ENCODE results near the gene HNRNPA0. TPM values are rescaled to one million over a fixed set of nuclear protein-coding genes. Genes with fewer than 3 reads are reported as not detected.

The HNRNPA0 gene
- polyA plus RNA-seq, 3 donors, result 8.3 to 15.5 (median 10.8) TPM

GRCh38 chr5:137696481-137696880 is 57.7 kb downstream of the HNRNPA0 start:
- TF ChIP-seq CTCF (IDR thresholded peaks at IDR 0.05), result no peak
- Histone ChIP-seq H2AFZ (ENCODE audit: insufficient read depth, low read depth, low read length, poor library complexity, severe bottlenecking) (no peak overlapping the region), H3K9me3 (replicated peaks in 1 of 2; ENCODE audit: control insufficient read depth in 1 of 2, insufficient read depth in 1 of 2, low read length in 2 of 2) (no peaks in the 10 kb centered on the region), H3K4me1 (ENCODE audit: control insufficient read depth in 1 of 2, insufficient read depth in 2 of 2, low read length in 2 of 2) (peaks cover 0 to 6% of the 10 kb centered on the region in 2 donors), H3K27me3 (ENCODE audit: control insufficient read depth in 2 of 2, insufficient read depth in 2 of 2, low read length in 2 of 2) (no peaks in the 10 kb centered on the region), H3K4me2 (replicated peaks; ENCODE audit: extremely low read depth, low read length, poor library complexity, severe bottlenecking) (no peak overlapping the region), H3K36me3 (replicated peaks in 1 of 2; ENCODE audit: control insufficient read depth in 1 of 2, insufficient read depth in 2 of 2, low read length in 2 of 2) (no peaks in the 10 kb centered on the region), H3K9ac (ENCODE audit: insufficient read depth, low read length, poor library complexity, severe bottlenecking) (no peak overlapping the region), H3K27ac (ENCODE audit: low read depth in 1 of 2, low read length in 2 of 2) (no peak overlapping the region), H3K4me3 (replicated peaks in 1 of 3; ENCODE audit: low read depth in 2 of 3, low read length in 3 of 3) (no peak overlapping the region), H4K20me1 (ENCODE audit: insufficient read depth, low read length) (no peaks in the 10 kb centered on the region), H3K79me2 (ENCODE audit: insufficient read depth, low read length) (no peaks in the 10 kb centered on the region)
- H3K4me1 Mint-ChIP-seq, result peaks cover 13% of the 10 kb centered on the region
- intact Hi-C loops (cut with micrococcal nuclease), result no loop called here
- no peaks in the 10 kb centered on the region for H3K9me3 Mint-ChIP-seq
- no CpG with 5 or more reads among the region's 1 CpG for WGBS (ENCODE audit: insufficient coverage)
- peaks cover 0 to 5% (median 4%) of the 10 kb centered on the region in 3 donors for H3K27me3 Mint-ChIP-seq (ENCODE audit: low read depth in 3 of 3)
- H3K27ac Mint-ChIP-seq, result no peak overlapping the region
- DNase-seq, result no peak
- no peak overlapping the region for H3K4me3 Mint-ChIP-seq
- H3K36me3 Mint-ChIP-seq, result no peaks in the 10 kb centered on the region

GRCh38 chr5:137695651-137696428 is 58.3 kb downstream of the HNRNPA0 start:
- H4K20me1 ChIP-seq (ENCODE audit: insufficient read depth, low read length), result no peaks in the 10 kb centered on the region
- H3K27me3 ChIP-seq (ENCODE audit: control insufficient read depth in 2 of 2, insufficient read depth in 2 of 2, low read length in 2 of 2), result no peaks in the 10 kb centered on the region
- H3K4me2 ChIP-seq (replicated peaks; ENCODE audit: extremely low read depth, low read length, poor library complexity, severe bottlenecking), result no peak overlapping the region
- H3K9ac ChIP-seq (ENCODE audit: insufficient read depth, low read length, poor library complexity, severe bottlenecking), result no peak overlapping the region
- intact Hi-C loops (cut with micrococcal nuclease), result no loop called here
- no peak overlapping the region for H3K27ac ChIP-seq (ENCODE audit: low read depth in 1 of 2, low read length in 2 of 2)
- peak; percentile 1 to 15 (median 12) for DNase-seq
- peaks cover 13% of the 10 kb centered on the region for H3K4me1 Mint-ChIP-seq
- H3K9me3 ChIP-seq (replicated peaks in 1 of 2; ENCODE audit: control insufficient read depth in 1 of 2, insufficient read depth in 1 of 2, low read length in 2 of 2), result no peaks in the 10 kb centered on the region
- H3K36me3 ChIP-seq (replicated peaks in 1 of 2; ENCODE audit: control insufficient read depth in 1 of 2, insufficient read depth in 2 of 2, low read length in 2 of 2), result no peaks in the 10 kb centered on the region
- no peaks in the 10 kb centered on the region for H3K9me3 Mint-ChIP-seq
- TF ChIP-seq CTCF (IDR thresholded peaks at IDR 0.05), result no peak
- H3K79me2 ChIP-seq (ENCODE audit: insufficient read depth, low read length), result no peaks in the 10 kb centered on the region
- H3K4me1 ChIP-seq (ENCODE audit: control insufficient read depth in 1 of 2, insufficient read depth in 2 of 2, low read length in 2 of 2), result peaks cover 0 to 6% of the 10 kb centered on the region in 2 donors
- no peak overlapping the region for H3K4me3 Mint-ChIP-seq
- H3K27me3 Mint-ChIP-seq (ENCODE audit: low read depth in 3 of 3), result peaks cover 0 to 5% (median 4%) of the 10 kb centered on the region in 3 donors
- no peaks in the 10 kb centered on the region for H3K36me3 Mint-ChIP-seq
- no peak overlapping the region for H2AFZ ChIP-seq (ENCODE audit: insufficient read depth, low read depth, low read length, poor library complexity, severe bottlenecking)
- H3K4me3 ChIP-seq (replicated peaks in 1 of 3; ENCODE audit: low read depth in 2 of 3, low read length in 3 of 3), result no peak overlapping the region
- peak overlapping the region in 3 of 7 donors; percentile 10 to 67 (median 16) for H3K27ac Mint-ChIP-seq
- WGBS (ENCODE audit: insufficient coverage), result 24% methylated on average over 3 of the region's 4 CpGs

Other genes with a start within 250 kb of the HNRNPA0 start
- under 1 TPM in 1 of 3 donors, not detected in 2; 0.71 TPM for gene KLHL3, start 18.3 kb downstream of the HNRNPA0 start, polyA plus RNA-seq
- gene MYOT, start 113.5 kb upstream of the HNRNPA0 start, polyA plus RNA-seq, result not detected
- gene PKD2L2, start 135.1 kb upstream of the HNRNPA0 start, polyA plus RNA-seq, result under 1 TPM in 1 of 3 donors, not detected in 2; 0.08 TPM

Data from CD14-positive monocyte (primary cell).